Ramos (cell line): Measurements from ENCODE around the gene RXRG.

Experiments
- in situ Hi-C: fragments of 300-500 bp; cut with MboI; formaldehyde crosslinking; loops from one replicate; pipeline ENCODE4 v1.14.3; 2022; ENCODE audit warnings: low sequenced_read_pairs; ENCODE audit not compliant: unreplicated experiment

Gene RXRG

DNA sequence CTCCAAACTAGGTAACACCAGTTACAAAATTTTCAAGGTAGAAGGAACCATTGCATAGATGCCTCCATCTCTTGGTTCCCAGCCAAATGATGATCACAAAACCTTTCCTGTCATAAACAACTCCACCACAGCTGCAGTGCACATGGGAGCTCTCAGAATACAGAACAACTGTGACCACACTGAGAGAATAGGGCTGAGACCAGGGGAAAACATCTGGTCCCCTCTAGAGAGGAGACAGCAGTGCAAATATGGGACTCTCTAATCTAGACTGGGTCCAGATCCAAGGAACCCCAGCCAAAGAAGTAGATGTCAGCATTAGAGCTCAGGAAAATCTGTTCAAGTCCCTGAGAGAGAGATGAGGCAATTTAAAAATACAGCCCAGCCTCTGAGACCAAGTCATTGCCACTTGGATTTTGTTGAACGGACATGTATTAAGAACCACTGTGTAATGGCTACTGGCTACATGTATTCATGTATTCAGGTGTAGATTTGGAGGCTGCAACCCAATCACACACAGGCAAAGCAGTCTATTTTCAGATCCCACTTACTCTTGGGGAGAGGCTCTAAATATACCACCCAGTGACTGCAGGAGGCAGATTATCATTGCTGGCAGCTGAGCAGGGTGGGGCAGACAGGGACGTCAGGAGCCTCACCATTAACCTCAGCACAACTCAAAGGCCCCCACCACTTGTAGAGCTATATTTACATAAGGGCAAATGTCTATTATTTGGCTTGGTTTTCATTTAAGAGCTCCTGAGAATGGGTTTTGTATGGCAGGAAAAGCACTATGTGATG, 7.6 kb upstream of the RXRG start:
- in situ Hi-C loops: no loop called here

DNA sequence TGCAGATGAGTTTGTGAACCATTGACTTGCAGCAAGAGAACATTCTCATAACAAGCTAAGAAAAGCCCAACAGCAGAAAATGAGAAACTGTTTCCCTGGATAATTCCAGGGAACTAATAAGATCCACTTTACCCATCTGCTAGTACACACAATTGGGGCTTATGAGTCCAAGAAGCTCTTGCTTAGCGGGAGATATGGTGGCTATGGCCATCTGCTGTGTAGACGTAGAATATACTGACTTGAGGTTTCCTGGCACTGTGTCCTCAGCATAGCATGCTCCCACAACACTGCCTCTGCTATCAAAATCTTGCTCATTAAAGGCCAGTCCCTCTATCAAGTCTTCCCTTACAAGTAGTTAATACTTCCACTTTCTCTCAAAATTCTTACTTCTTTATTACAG, 6.8 kb upstream of the RXRG start:
- in situ Hi-C loops: no loop called here

DNA sequence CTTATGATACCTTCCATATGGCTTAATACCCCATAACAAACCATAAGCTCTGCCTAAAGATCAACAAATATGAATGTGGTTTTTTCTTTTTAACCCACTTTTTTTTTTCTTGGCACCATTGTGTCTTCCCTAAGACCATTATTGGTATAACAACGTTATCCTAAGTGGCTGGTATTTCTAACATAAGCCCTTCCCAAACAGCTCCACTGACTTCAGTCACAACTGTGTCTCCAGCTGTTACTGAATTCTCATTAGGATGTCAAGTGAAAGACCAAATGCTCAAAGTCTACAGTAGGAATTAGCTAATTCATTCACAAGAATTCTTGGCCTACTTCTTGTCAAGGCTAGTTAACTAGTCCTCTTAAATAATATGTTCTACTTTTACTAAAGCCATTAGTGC, 4.2 kb upstream of the RXRG start:
- in situ Hi-C loops: no loop called here

DNA sequence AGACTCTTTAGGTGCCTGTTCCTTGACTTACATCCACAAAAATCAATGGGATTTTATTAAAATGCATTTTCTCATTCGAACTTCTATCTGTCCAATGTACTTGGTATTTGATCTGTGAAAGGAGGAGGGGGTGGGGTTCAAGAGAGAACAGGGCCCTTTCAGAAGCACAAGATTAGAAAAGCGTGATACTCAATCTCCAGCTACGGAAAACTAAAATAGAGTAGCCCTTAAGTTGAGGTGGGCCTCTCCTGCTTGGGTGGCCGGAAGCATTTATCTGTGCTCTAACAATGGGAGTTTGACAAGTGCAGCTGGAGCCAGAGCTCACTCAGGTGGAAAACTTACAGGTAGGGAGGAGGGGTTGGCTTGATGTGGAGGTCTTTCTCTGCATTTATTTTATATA, 462 bp upstream of the RXRG start:
- in situ Hi-C loops: no loop called here

DNA sequence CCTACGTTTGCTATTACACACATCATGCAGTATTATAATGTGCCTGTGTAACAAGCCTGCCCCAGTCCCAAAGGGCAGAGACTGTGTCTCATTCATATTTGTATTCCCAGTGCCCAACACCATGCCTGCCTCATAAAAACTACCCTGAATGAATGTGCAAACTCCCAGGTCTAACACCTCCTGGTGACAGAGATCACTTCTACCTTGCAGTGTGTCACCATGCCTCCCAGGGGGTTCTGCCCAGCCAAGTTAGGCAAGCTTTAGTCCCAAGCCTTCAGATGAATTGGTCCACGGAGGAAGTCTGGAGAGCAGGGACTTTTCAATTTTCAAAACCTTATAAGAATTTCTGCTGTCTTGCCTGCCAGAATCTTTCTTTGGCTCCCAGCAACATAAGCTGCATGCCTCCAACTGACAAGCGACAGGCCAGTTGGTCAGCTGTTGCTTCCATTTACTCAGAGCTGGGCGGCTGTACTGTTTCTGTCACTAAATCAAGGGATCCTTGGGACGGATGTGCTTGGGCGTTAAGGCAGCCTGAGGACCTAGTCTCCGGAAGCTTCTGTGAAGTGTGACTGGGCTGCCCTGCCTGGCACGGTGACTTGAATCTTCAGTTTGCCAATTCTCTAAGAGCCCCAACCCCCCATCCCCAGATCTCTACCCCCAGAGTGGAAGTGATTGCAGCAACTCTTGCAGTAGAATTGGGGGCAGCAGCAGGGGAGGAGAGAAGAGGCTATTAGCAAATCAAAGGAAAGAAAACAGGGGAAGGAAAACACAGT, 1.2 kb downstream of the RXRG start:
- in situ Hi-C loops: no loop called here

DNA sequence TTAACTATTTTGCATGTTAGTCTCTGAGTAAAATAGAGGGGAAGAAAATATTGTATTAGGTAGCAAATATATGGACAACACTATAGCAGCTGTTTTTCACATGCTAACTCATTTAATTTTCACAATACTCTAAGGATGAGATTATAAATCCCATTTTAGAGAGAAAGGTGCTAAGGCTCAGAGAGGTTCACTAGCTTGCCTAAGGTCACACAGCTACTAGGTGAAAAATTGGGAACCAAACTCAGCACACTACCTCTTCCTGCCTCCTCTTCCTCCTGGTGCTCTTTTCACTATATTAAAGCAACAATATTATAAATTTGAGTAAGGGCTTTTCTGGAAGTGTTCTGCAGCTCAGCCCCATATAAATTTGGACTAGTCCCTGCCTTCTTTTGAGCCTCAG, 2.3 kb downstream of the RXRG start:
- in situ Hi-C loops: no loop called here

DNA sequence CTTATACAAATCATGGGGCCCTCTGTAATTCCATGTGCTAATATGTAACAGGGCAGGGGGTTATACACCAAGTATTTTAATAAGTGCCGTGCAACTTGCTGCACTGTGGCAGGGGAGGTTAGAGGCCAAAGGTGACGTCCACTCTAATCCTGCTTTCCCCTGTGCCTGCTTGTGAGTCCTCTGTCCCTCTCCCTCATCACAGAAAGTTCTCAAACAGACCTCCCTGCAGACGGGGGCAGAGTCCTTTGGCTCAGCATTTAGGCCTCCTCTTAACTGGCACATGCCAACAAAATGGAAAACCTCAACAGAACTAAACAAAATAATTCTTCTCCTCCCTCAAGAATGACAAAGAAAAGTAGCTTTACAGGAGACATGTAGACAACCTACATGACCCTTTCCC, 2.9 kb downstream of the RXRG start:
- in situ Hi-C loops: no loop called here

DNA sequence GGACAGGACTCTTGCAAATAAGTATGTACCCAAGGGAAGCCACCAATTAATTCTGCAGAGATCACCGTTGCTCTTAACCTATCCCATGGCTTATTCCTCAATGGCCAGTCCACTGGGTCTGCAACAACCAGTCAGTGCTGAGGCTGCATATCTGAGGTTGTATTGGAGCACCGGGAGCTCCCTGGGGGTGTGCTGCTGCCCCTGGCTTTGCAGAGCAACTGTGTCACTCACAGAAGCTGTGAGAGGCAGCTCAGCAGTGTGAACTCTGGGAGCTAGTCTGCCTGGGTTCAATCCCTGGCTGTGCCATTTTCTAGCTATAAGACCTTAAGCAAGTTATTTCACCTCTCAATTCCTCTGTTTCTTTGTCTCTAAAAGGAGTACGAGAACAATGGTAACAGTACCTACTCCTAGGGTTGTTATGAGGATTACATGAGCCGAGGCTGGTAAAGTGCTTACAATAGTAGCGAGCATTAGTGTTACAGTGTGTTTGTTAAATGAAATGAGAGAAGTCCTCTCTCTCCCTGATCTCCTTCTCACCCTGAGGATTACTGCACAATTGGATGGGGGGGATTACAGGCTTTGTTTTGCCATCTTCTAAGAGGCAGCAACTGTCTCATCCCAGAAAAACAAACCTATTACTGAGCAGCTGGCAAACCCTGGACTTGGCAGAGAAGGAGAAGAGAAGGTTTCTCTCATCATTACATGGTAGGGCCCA, 3.6 kb downstream of the RXRG start:
- in situ Hi-C loops: no loop called here

DNA sequence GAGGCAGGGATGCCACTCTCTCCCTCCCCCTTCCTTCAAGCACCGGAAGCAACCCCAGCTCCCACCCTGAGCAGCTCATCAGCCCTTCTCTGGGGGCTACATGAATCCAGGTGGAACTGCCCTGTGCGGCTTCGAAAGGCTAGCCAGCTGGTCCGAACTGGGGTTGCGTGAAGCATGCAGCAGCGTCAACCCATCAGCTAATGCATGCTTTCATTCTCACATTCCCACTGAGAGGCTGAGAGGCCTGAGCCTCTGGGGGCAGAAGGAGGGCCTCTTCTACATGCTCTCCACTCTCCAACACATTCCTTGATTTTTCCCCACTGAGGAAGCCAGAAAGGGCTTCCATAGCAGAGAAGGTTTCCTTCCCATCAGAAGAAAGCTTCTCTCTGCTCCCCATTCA, 5.6 kb downstream of the RXRG start:
- in situ Hi-C loops: no loop called here

DNA sequence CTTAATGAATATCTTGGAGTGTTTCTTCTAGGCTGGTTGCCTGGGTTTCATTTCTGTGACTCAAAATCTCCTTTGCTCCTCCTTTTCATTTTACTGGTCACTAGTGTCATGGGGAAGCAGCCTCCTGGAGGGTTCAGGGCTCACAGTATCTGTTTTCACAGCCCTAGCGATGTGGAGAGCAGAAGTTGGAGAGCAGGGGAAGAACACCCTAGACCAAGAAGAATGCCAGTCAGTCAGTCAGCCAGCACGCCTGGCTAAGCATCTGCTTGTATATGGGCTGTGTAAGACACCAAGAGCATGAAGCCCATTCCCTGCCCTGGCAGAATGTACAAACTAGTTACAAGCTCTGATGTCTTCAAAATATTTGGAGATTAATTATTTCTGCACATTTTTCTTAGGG, 7.9 kb downstream of the RXRG start:
- in situ Hi-C loops: no loop called here

DNA sequence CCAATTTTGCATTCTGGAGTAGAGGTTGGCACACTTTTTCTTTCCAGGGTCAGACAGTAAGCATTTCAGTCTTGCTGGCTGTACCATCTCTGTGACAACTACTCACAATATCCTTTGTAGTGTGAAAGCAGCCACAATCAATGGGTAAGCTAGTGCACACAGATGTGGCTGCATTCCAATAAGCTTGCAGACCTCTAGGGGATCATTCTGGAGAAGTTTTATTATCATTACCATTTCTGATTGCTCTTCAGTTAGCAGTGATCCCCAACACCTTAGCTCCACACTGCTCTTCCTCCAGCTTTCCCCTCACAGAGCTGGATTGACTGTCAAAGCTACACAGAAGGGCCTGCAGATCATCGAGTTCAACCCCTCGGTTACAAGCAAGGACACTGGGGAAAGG, 9.1 kb downstream of the RXRG start:
- in situ Hi-C loops: no loop called here

DNA sequence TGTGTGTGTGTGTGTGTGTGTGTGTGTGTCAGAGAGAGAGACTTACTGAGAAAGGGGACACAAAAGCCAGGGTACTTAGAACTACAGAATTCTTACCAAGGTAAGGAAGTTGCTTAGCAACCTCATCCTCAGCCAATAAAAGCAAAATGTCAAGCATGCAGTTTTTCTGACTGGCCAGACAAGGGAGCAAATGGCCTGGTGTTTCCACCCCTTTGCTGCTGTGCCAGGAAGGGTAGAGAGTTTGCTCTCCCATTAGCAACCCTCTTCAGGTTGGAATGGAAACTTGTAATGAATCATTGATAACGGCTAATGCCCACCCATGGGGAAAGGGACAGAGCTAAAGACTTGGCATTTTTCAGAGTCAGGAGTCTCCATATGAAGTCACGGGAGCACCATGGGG, 10.6 kb downstream of the RXRG start:
- in situ Hi-C loops: no loop called here

DNA sequence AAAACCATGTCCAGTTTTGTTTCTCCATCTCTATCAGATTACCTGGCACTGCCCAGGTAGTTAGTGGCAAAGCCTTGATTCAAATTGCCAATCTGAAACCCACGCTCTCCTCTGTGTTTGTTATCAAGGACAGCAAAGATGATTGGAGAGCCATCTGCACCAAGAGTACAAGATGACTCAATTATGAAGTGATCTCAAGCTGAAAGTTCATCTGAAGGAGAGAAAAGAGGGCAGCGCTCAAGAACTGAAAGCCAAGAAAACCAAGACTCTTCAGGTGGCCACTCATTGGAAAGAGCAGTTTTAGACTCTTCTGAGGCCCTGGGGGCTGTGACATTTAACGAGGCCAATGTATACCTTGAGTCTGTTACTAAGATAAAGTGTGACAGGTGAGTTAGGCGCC, 13.8 kb downstream of the RXRG start:
- in situ Hi-C loops: no loop called here

DNA sequence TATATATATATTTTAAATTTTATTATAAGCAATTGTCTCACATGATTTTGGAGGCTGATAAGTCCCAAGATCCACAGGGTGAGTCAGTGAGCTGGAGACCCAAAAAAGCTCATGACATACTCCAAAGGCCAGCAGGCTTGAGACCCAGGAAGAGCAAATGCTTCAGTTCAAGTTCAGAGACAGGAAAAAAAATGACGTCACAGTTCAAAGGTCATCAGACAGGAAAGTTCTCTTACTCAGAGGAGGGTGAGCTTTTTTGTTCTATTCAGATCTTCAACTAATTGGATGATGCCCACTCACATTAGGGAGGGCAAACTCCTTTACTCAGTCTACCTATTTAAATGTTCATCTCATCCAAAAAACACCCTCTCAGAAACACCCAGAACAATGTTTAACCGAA, 18.2 kb downstream of the RXRG start:
- in situ Hi-C loops: no loop called here

DNA sequence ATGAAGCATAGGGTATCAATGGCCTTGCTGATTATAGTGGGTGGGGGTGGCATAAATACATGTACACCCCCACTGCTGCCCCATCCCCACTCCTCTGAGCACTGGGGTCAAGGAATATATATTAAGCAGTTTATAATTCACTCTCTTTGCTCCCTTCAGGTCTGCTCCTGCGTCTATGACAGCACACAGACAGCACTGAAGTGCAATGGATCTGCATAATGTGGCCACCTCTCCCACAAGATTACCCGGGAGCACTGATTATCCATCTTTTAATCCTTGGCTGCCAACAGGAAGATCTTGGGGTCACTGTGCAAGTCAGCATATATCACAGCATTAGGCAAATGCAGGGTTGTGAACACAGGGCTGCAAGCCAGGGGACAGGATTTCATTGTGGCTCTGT, 19.3 kb downstream of the RXRG start:
- in situ Hi-C loops: no loop called here

DNA sequence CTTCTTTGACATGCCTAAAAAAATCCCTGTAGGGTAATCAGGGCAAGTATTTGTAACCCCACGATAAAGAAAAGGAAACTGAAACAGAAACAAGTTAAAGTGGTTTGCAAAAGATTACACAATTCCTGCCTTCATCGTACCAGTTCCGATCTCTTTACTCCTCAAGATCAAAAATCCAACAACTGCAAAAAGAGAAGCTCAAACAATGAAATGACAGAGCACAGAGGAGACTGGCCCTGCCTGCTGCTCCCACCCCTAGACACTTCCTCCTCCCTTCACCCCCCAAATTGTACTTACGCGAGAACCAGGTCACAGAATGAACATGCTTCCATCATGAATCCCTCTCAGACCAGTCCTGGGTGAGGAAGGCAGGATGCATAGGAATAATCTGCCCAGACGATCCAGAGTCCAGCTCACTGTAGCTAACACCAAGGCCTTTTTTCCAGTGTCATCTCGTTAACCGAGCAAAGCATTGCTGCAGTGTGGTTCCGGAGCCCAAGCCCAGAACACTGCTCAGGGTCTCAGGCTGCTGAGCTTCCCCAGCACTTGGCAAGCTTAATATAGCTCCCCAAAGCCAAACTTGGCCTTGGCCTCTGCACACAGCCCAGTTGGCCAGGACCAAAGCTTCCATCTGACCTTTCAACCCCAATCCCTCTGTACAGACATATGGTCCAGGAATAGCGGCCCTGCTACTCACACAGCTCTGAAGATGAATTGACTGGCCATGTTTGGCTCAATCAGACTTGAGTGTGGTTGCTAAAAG, 20.3 kb downstream of the RXRG start:
- in situ Hi-C loops: no loop called here

DNA sequence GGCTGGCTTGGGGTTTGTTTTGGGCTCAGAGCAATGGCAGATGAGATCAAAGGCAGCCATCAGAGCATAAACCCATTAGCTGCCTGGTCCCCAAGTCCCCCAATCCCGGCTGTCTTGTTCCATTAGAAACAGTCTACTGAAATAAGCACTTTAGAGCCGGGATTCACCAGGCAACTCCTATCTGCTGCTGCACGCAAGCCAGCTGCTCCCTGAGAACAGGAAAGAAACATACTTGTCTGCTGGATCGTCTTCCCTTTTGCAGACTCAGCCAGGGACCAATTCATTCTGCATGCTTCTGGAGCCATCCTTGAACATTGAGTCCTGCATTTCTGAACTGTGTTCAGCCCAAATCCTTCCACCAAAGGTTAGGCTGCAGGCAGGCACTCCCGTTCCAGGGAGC, 21.8 kb downstream of the RXRG start:
- in situ Hi-C loops: no loop called here

DNA sequence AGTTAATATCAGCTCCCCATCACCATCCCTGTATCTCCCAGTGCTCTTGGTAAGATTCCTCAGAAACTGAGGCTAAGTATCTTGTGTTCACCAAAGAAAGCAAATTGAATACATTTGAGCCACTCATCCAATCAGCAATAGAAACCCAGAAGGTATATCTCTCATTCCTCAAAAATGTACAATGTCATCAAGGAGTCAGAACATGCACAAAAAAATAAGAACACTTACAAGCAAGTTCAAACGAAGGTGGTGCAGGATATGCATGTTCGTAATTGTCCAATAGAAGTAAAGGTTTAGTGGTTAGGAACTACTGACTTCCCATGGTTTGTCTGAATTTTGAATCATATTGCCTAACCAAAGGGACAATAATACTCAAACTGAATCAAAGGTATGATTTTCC, 24.3 kb downstream of the RXRG start:
- in situ Hi-C loops: no loop called here

DNA sequence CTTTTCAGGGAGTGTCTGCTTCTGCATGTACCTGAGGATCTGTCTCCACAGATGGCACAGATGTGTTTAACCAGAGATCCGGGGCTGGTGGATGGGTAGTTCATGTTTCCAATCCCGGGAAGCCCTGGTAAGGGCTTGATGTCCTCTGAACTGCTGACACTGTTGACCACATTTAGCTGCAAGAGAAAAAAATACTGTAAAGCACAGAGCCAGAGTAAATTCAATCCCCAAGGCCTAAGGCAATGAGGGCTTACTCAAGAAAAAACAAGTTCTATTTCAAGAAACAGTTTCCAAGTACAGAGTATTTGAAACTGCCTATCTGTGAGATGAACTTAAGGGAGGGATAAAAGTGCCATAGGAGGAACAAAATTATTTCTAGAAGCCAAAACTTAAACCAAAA, 25.1 kb downstream of the RXRG start:
- in situ Hi-C loops: no loop called here

DNA sequence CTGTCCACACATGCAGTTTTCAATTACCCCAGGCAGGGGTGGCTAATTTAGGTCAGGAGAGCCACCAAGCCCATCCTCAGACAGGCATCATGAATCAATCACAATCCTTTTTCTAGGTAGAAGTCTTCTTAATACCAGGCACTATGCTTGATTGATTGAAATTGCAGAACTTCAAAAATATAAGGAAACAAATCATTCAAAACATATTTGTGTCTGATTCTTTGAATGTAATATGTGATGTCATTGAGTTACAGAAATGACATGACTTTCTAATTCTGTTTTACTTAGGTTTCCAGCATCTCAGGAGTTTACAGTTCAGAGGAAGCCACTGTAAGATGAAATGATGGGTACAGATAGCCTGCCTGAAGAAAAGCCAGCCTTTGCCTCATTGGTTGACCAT, 26.7 kb downstream of the RXRG start:
- in situ Hi-C loops: no loop called here

DNA sequence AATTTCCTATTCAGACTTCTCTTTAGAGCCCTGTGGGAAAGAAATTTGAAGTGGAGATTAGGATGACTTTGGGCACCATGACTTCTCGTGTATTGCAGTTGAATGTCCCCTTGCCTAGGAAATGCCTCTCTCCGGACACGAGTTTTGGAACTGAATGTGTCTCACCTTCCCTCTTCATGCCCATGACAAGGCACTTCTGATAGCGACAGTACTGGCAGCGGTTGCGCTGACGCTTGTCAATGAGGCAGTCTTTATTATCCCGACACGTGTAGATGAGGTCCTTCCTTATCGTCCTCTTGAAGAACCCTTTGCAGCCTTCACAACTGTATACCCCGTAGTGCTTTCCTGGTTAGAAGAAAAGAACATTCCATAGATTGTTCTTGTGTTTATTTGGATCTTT, 28.1 kb downstream of the RXRG start:
- in situ Hi-C loops: no loop called here
